ENCODE data around the gene CD38. TPM values are rescaled to one million over a fixed set of nuclear protein-coding genes. Genes with fewer than 3 reads are reported as not detected.

CD38 gene
- total and polyA plus RNA-seq, 3 donors from 2014 or later: 0.68 to 2.2 (median 1.0) TPM

GRCh38 chr4:15792974-15793373 lies 14.8 kb downstream of the CD38 start:
- intact Hi-C loops (cut with DNase I; ENCODE audit: low total_unique reads): no loop called here

DNA sequence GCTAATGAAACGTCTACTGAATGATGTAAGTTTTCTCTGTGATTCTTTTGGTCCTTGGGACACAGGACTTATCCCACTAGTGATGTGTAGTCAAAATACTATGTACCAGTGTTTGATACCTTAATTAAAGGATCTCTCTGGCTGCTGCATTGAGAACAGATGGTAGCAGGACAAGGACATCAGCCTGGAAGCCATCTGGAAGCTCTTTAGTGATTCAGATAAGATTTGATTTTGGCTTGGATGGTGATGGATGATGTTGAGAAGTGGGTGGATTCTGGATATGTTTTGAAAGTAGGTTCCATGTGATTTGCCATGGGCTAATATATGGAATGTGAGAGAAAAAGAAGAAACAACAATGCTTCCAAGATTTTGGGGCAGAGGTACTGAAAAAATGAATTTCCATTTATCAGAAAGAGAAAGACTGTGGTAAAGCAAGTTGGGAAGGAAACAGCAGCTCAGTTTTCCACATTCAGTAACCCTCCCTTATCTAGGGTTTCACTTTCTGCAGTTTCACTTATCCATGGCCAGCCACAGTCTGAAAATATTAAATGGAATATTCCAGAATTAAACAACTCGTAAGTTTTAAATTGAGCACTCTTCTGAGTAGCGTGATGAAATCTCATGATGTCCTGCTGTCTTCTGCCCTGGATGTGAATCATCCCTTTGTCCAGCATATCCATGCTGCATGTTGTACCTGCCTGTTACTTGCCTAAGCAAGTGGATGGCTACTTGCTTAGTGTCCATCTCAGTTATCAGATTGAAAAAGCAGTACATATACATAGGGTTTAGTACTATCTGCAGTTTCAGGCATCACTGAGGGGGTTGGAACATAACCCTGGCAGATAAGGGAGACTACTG lies 15.6 kb downstream of the CD38 start:
- intact Hi-C loops (cut with DNase I; ENCODE audit: low total_unique reads): no loop called here
- no peaks in the 10 kb centered on the region for H3K27me3 ChIP-seq
- H3K36me3 ChIP-seq (ENCODE audit: low read depth, missing control alignments): no peaks in the 10 kb centered on the region
- no peak for DNase-seq
- WGBS, 2 donors: 82 to 88% methylated on average over 3 of the region's 3 CpGs
- H3K4me3 ChIP-seq: no peak overlapping the region
- no peak overlapping the region for H3K27ac ChIP-seq
- H3K9me3 ChIP-seq: no peaks in the 10 kb centered on the region
- TF ChIP-seq POLR2A (IDR thresholded peaks at IDR 0.05) (no peak), CTCF (IDR thresholded peaks at IDR 0.05) (no peak)
- no peaks in the 10 kb centered on the region for H3K4me1 ChIP-seq

More at GRCh38 chr4:15792974-15793373, 14.8 kb downstream of the CD38 start:
- TF ChIP-seq CTCF (IDR thresholded peaks at IDR 0.05): no peak
- TF ChIP-seq POLR2A (IDR thresholded peaks at IDR 0.05): no peak
- Histone ChIP-seq H3K9me3 (no peaks in the 10 kb centered on the region), H3K27me3 (no peaks in the 10 kb centered on the region), H3K4me3 (no peak overlapping the region), H3K4me1 (no peaks in the 10 kb centered on the region), H3K36me3 (ENCODE audit: low read depth, missing control alignments) (no peaks in the 10 kb centered on the region), H3K27ac (no peak overlapping the region)
- no peak for DNase-seq
- WGBS, 2 donors: 20 to 31% methylated on average over 2 of the region's 2 CpGs

DNA sequence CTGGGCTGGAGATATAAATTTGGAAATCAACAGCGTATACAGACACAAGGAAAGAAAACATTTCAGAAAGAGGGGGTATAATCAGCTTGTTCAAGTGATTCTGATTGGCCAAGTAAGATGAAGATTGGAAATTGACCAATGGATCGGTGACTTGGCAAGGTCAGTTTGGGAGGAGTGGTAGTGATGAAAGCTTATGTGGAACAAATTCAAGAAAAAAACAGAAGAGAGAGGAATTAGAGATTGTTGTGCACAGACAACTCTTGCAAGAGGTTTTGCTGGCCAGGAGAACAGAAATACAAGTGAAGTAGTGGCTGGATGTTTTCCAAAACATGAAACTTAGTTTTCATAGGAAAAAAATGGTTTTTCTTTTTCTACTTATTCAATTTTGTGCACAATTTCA lies 16.3 kb downstream of the CD38 start:
- no peak overlapping the region for H3K27ac ChIP-seq
- DNase-seq: no peak
- H3K4me3 ChIP-seq: no peak overlapping the region
- TF ChIP-seq CTCF (IDR thresholded peaks at IDR 0.05): no peak
- no peak for TF ChIP-seq POLR2A (IDR thresholded peaks at IDR 0.05)
- H3K36me3 ChIP-seq (ENCODE audit: low read depth, missing control alignments): no peaks in the 10 kb centered on the region
- no peaks in the 10 kb centered on the region for H3K9me3 ChIP-seq
- no peaks in the 10 kb centered on the region for H3K4me1 ChIP-seq
- WGBS, 2 donors: 96 to 97% methylated on average over 2 of the region's 2 CpGs
- intact Hi-C loops (cut with DNase I; ENCODE audit: low total_unique reads): no loop called here
- no peaks in the 10 kb centered on the region for H3K27me3 ChIP-seq

- no peak overlapping the region for H3K4me3 ChIP-seq
- H3K36me3 ChIP-seq (ENCODE audit: low read depth, missing control alignments): no peaks in the 10 kb centered on the region
- H3K4me1 ChIP-seq: no peaks in the 10 kb centered on the region
- 82% methylated on average over 1 of the region's 1 CpG for WGBS, 2 donors
- H3K27me3 ChIP-seq: no peaks in the 10 kb centered on the region
- TF ChIP-seq POLR2A (IDR thresholded peaks at IDR 0.05): no peak
- TF ChIP-seq CTCF (IDR thresholded peaks at IDR 0.05): no peak
- H3K27ac ChIP-seq: no peak overlapping the region
- H3K9me3 ChIP-seq: no peaks in the 10 kb centered on the region
- DNase-seq: no peak
- intact Hi-C loops (cut with DNase I; ENCODE audit: low total_unique reads): no loop called here
Measured at GRCh38 chr4:15794905-15795304, 16.8 kb downstream of the CD38 start.

- H3K36me3 ChIP-seq (ENCODE audit: low read depth, missing control alignments): no peaks in the 10 kb centered on the region
- no peak for DNase-seq
- no peaks in the 10 kb centered on the region for H3K9me3 ChIP-seq
- H3K4me1 ChIP-seq: no peaks in the 10 kb centered on the region
- H3K27me3 ChIP-seq: no peaks in the 10 kb centered on the region
- intact Hi-C loops (cut with DNase I; ENCODE audit: low total_unique reads): no loop called here
- H3K27ac ChIP-seq: no peak overlapping the region
- TF ChIP-seq CTCF (IDR thresholded peaks at IDR 0.05) (no peak), POLR2A (IDR thresholded peaks at IDR 0.05) (no peak)
- H3K4me3 ChIP-seq: no peak overlapping the region
- 71 to 81% methylated on average over 5 of the region's 5 CpGs for WGBS, 2 donors
Measured at GRCh38 chr4:15797320-15797719, 19.2 kb downstream of the CD38 start.
